GM23248 (cell line): ENCODE data around the gene COQ7.

ENCODE experiments used
- EZH2 ChIP-seq: fragments of 200-600 bp; sonication (generic); IDR thresholded peaks from 2 replicates; pipeline ENCODE4 v1.6.1; 2018; ENCODE audit warnings: antibody characterized with exemption, mild to moderate bottlenecking; ENCODE audit not compliant: insufficient read depth, poor library complexity, severe bottlenecking
- EZH2phosphoT487 ChIP-seq: fragments of 200-600 bp; sonication (generic); IDR thresholded peaks from 2 replicates; pipeline ENCODE4 v1.6.1; 2018; ENCODE audit warnings: antibody characterized with exemption, moderate library complexity, mild to moderate bottlenecking, low read depth; ENCODE audit not compliant: insufficient read depth

DNA sequence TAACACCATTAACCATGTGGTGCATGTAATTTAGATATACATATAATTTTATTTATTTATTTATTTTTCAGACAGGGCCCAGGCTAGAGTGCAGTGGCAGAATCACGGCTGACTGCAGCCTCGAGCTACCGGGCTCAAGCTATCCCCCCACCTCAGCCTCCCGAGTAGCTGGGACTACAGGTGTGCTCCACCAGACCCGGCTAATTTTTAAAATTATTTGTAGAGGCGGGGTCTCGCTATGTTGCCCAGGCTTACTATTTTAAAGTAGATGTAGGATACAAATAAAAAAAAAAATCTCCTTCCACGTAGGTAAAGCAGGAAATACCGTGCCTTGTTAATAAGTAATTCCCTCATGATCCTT, 446 bp upstream of the COQ7 start:
- TF ChIP-seq EZH2phosphoT487 (no peak), EZH2 (no peak)
